Right hindlimb (tissue), 1 donor: ENCODE data around the gene PPP1CA.

ENCODE experiments used
- DNase-seq: peaks from one replicate; pipeline ENCODE4 v3.0.0-alpha.2; 2018

Gene PPP1CA

GRCh38 chr11:67379061-67380058 is 22.3 kb downstream of the PPP1CA start:
- DNase-seq, result no peak

GRCh38 chr11:67378544-67378943 is 23.1 kb downstream of the PPP1CA start:
- no peak for DNase-seq

DNA sequence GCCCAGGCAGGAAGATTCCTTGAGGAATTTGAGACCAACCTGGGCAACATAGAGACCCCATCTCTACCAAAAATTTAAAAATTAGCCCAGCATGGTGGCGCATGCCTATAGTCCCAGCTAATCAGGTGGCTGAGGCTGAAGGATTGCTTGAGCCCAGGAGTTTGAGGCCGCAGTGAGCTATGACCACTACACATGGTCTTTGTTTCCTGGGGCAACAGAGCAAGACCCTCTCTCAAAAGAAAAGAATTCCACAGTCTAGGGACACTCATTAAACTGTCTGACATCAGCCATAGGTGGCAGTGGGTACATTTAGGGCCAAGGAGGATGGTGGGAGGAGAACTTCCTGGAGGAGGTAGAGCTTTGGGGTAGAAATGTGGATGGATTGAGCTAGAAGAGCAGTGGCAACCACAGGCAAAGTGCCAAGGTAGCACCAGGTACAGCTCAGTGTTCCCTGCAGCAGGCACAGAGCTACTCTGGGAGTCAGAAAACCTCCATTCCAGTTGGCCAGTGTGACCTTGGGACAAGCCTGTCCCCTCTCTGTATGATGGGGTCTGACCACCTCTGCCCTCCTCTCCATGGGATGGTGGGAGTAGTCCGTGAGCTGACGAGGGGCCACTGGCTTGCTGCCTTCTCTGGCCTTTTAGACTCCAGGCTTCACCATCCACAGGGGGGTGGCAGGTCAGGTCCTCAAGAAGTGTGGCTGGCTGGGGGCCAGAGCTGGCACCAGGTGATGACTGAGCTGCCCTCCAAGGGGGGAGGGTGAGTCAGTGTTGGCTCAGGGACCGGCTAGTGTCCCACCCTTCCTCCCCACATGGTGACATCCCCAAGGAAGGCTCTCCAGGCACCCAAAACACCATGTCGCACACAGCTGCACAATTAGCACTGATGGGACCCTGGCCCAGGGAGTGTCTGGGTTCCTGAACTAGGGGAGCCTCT is 24.5 kb downstream of the PPP1CA start:
- DNase-seq, result no peak

DNA sequence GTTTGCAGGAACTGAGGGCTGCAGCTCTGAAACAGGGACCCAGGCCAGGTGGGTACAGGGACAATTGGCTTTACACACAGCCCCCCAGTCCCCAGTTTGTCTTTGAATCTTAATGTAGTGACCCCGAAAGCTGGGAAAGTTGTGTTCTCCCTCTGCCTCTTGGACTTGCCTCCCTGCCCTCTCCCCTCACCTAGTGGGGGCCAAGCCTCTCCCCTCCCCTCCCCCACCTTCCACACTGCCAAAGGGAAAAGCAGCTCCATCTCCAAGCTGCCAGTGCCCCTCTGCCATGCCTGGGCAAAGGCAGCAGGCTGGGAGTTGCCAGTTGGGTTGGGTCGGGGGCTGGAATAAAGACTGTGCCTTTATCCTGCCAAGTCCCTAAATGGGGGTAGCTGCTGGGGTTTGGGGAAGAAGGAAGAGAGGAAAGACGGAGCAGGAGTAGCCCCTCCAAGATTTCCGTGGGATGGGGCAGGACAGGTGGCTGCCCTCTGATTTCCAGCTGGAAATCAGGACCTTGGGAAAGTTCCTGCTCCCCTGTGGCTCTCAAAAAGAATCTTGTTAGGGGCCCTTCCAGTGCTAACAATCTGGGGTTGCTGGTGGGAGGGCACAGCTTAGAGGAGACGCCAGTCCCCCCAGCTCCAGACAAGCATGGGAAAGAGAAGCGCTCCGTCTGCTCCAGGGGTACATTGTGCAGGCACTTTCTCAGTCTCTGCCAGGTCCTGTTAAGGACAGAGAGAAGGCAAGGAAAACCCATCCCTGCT is 25.4 kb downstream of the PPP1CA start:
- no peak for DNase-seq

GRCh38 chr11:67375320-67376055 is 26.2 kb downstream of the PPP1CA start:
- no peak for DNase-seq

DNA sequence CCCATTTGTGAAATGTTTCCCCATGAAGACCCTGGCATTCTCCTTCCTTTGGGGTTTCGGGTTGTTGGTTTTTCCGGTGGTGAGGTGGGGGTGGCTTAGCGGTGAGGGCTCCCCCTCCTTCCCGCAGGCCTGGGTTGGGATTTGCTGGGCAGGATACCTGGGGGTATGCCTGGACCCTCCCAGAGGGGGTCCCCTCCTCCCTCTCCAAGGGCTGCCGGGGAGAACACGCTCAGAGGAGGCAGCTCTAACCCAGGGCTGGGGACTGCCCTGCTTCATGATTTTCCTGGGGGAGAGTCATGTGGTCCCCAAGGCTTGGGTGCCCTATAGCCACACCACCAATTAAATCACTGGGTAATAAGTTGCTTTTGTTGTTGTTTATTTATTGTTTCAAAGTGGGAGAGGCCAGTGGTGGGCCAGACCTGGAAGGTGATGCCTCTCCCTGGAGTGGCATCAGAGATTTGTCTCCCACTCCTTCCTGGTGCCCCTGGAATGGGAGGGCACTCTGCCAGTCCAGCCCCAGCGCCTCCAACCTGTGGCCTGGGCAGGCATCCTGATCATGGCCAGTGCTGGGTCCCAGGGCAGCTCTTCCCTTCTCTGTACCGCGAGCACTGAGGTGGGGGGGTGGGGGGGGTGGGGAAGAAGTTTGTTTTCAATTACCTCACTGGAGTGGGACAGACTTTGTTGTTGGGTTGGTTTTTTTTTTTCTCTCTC is 26.9 kb downstream of the PPP1CA start:
- DNase-seq, result no peak

DNA sequence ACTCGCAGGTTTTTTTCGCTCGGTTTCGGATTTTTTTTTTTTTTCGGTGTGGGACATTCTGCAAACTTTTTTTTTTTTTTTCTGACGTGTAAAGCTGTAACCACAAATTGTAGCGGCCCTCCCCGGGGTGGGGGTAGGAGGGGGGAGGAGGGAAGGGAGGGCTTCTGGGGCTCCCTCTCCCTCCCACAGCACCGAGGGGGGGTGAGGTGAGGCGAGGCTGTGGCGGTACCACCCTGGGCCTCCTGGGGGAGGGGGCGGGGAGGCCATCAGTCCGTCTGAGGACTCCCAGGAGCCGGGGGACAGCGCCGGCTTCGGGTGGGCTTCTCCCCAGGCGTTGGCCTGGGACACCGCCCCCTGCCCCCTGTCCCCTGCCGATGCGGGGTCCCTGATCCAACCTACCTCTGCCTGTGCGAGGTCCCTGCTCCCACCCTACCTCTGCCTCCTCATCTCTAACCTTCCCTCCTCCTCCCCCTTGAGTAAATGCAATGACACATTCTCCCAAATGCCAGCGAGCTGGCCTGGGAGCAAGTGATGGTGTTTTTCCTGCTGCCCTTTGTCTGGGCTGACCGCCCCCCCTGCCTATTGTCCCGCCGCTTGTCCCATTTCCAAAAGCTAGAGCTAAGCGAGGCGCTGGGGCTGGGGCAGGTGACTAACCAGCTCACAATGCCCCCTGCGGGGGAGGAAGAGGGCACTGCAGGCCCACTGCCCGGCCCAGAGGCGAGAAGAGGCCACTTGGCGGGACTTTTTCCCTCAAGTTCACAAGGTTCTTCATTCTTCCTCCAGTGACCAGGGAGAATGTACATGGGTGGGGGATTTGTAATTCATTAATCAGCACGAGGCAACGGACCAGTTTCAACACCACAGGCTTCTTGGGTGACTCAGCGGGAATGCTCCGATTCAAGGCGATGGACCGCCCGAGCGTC is 27.7 kb downstream of the PPP1CA start:
- DNase-seq, result peak; percentile 73

DNA sequence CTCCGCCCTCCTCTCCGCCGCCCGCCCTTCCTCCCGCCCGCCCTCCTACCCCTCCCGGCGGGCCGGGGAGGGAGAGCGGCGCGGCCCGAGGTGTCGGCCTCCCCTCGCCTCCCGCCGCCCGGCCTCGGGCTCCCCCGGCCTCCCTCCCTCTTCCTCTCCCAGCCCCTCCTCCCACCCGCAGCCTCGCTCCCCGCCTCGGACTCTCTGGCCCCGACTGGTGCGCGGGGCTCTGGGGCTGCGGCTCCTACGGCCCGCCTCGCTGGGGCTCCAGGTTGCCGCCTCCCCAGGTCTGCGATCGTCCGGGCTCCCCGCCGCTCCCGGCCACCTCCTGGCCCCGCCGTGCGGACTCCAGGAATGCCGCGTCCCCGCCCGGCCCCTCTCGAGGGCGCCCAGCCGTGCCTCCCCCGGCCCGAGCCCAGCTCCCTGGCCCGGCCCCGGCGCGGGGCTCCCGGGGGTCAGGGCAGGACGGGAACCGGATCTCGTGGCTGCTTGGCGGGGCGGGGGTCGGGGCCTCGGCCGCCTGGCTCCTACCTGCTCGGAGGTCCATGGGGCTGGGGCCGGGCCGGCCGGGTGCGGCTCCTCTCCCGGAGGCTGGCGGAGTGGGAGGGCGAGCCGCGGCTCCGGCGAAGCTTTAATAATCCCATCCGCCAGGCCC is 28.5 kb downstream of the PPP1CA start, which contains the start of gene CLCF1:
TSS of gene CLCF1 (minus strand) at position 606 of the 655 bp plus-strand sequence. CDS start at position 547, 59 bp downstream.
- DNase-seq, result peak; percentile 82

DNA sequence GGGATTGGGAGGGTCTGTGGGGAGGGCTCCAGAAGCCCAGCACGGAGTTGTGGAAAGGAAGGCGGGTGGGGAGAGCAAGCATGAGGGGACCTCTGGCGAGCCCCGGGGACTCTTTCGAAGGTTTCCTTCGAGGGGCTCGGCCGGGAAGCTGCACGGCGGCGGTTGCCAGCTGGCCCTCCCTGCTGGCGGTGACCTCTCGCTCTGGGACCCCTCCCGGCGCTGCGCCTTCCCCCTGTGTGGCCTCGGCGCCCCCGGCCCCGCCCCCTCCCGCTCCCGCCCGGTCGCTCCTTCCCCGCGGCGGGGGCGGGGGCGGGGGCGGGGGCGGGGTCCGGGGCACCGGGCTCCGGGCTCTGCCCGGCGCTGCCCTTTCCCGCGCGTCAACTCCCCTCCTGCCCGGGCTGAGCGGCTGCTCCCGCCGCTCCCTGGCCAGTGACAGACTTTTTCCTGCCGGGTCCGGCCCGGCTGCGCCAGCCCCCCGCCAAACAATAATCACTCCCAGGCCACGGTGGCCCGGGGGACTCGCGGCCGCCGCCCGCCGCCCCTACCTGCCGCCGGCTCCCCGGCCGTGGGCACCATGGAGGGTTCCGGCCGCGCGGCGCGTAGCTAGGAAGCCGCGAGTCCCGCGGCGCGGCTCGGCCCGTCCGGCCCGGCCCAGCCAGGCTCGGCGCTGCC is 29.2 kb downstream of the PPP1CA start:
- peak; percentile 52 for DNase-seq

DNA sequence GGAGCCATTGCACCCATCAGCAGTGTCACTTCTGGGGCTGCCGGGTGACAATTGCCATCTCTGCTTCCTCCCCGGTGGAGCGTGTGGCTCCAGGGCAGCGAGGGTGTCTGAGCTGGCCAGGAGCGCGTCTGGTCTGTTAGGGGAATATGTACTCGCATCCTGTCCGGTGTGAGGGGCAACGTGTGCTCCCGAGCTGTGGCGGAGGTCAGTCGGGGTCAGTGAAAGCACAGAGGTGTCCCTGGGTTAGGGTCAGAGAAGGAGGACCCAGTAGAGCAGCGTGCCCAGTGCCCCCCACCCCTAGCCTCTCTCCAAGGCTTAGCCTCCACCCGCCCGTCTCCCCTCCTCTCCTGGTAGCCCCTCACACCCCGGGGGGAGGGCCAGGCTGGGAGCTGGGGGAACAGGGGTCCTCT is 29.7 kb downstream of the PPP1CA start:
- no peak for DNase-seq

DNA sequence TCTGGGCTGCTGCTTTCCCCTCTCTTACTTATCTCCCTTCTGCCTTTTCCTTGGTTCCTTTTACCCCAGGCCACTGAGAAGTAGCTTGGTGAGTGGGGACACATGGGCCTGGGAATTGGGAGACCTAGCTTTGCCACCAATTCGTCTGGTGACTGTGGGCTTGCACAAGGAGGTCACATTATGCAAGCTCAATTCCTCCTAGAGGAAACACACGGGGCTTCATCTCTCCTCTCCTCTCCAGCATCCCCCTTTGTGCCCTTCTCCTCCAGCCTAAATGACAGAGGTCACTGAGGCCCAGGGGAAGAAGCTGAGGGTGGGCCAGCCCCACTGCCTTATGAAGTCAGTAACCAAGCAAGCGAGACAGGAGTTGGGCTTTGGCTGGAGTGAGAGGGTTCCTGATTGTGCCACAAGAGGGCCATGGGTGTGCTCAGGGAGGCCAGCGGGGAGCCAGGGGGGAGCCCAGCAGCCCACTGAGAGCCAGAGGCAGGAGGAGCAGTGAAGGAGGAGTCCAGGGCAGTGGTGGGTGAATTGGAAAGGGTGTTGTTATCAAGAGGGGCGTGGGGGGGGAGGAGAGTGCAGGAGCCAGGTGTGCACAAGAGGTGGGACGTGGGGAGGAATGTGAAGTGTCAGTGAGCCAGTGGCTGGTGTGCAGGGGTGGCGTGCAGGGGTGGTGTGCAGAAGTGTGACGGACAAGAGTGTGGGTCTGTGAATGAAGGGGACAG is 30.3 kb downstream of the PPP1CA start:
- DNase-seq, result peak; percentile 42

DNA sequence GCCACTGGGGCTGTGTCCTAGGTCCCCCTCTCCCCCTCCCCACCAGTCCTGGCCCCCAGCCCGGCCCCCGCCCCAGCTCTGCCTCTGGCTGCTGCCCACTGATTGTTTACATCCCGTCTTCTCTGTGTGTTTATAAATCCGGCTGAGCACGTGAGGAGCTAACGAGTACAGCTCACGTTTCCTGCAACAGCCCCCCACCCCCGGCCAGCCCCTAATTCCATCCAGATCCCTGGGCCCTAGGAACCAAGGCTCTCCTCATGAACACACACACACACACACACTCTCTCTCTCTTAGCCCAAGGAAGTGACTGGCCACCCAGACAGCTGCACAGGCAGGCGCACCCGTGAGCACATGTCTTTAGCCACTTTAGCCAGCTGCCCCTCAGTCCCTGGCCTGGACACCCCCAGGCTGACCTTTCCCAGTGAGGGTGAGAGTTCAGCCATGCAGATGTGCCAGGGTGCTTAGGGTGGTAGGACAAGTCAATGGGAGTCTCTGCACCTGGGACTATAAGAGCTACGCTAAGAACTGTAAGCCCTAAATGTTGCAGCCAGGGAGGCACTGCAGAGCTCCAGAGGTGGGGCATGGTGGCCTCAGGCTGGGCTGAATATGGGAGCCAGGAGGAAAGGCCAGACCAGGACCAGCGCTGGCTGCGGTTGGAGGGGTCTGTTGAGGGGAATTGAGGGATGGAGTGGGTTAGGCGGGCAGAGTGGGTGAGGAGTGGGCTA is 31.1 kb downstream of the PPP1CA start:
- DNase-seq, result peak; percentile 55

- no peak for DNase-seq
Measured at GRCh38 chr11:67369801-67370284, 31.8 kb downstream of the PPP1CA start.

DNA sequence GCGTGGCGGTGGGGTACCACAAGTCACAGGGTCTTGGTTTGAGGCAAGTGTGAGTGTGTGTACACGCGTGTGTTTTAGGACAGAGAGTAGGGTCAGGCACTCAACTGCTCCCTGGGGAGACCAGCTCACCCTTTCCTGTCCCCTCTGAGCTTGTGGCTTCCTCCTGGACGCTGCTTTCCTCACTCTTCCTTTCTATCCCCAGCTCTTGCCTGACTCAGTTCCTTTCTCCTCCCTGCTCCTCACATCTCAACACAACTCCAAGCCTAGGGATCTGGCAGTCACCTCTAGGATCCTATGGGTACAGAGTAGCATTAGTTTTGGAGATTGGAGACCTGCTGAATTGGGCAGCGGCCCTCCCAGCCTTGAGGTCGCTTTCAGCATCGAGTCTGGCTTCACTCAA is 32.4 kb downstream of the PPP1CA start:
- no peak for DNase-seq

DNA sequence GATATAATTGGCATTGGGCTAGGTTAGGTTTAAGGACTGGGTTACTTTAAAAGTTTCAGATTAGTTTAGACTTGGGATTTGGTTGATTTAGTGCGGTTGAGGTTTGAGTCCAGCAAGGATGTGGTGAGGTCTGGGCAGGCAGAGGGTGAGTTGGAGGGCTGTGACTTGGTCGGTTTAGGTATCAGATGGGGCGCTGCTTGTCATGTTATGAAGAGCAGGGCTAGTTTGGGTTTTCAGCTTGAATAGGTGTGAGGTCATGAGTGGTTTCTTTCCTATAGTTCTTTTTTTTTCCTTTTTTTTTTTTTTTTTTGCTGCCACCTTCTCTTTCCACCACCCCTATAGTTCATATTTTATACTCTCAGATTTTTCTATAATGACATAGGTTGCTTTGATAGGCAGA is 33.0 kb downstream of the PPP1CA start:
- DNase-seq, result no peak

DNA sequence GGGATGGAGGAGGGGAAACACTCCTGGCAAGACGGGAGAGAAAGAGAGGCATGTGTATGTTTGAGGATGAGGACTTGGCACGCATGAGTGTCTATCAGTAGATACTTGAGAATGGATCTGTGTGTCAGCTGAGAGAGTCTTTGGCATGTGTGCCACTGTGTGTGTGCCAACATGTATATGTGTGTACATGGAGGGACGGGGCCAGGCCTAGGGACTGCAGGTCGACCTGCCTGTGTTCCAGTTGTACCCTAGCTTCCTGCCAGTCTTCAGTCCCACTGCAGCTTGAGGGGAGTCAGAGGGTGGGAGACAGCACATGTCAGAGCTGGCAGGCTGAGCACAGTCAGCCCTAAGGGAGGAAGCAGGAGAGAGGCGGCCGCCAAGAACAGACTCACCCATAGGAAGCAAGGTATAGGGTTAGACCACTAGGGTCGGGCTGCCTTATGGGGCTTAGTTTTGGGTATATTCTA is 33.9 kb downstream of the PPP1CA start:
- no peak for DNase-seq
